KBM-7 (cell line): Measurements from ENCODE around the gene VCAN.

ENCODE experiments used
- DNase-seq: peaks from one replicate; pipeline ENCODE4 v3.0.0-alpha.2; 2015
- in situ Hi-C: fragments of 300-500 bp; cut with MboI; formaldehyde crosslinking; loops from 2 replicates; pipeline ENCODE4 v1.14.3; 2020; ENCODE audit warnings: low sequenced_read_pairs, low pct_unique_long_range_greater_than_20kb, mixed read lengths

Gene VCAN

GRCh38 chr5:83453937-83454336 is 17.6 kb upstream of the VCAN start:
- DNase-seq = no peak
- in situ Hi-C loops = loop anchor here (25.0 kb wide), 1 partner anchor 1117 kb away; no protein-coding TSS in a partner anchor

GRCh38 chr5:83464261-83464660 is 7.3 kb upstream of the VCAN start:
- DNase-seq = no peak
- in situ Hi-C loops = loop anchor here (25.0 kb wide), 1 partner anchor 1127 kb away; no protein-coding TSS in a partner anchor

- in situ Hi-C loops = loop anchor here (25.0 kb wide), 1 partner anchor 1130 kb away; no protein-coding TSS in a partner anchor
- DNase-seq = no peak
Observed at GRCh38 chr5:83467371-83468035, 4.0 kb upstream of the VCAN start.

- in situ Hi-C loops = loop anchor here (25.0 kb wide), 1 partner anchor 1132 kb away; no protein-coding TSS in a partner anchor
- DNase-seq = no peak
Observed at GRCh38 chr5:83469075-83469474, 2.5 kb upstream of the VCAN start.

- no peak for DNase-seq
- in situ Hi-C loops = loop anchor here (25.0 kb wide), 1 partner anchor 1133 kb away; no protein-coding TSS in a partner anchor
Observed at GRCh38 chr5:83470526-83471404, 779 bp upstream of the VCAN start.

- in situ Hi-C loops = loop anchor here (25.0 kb wide), 1 partner anchor 1135 kb away; no protein-coding TSS in a partner anchor
Observed at GRCh38 chr5:83472213-83472507, 616 bp downstream of the VCAN start.

GRCh38 chr5:83472508-83473345 is 1.2 kb downstream of the VCAN start:
- no peak for DNase-seq
- in situ Hi-C loops = loop anchor here (25.0 kb wide), 1 partner anchor 1135 kb away; no protein-coding TSS in a partner anchor

More at GRCh38 chr5:83472213-83472507, 616 bp downstream of the VCAN start:
- DNase-seq = peak; percentile 42

GRCh38 chr5:83473346-83474160 is 2.0 kb downstream of the VCAN start:
- peak; percentile 97 for DNase-seq
- in situ Hi-C loops = loop anchor here (25.0 kb wide), 1 partner anchor 1136 kb away; no protein-coding TSS in a partner anchor

GRCh38 chr5:83474161-83474796 is 2.7 kb downstream of the VCAN start:
- in situ Hi-C loops = loop anchor here (25.0 kb wide), 1 partner anchor 1137 kb away; no protein-coding TSS in a partner anchor
- DNase-seq = peak; percentile 72

GRCh38 chr5:83474991-83475390 is 3.4 kb downstream of the VCAN start:
- DNase-seq = no peak
- in situ Hi-C loops = loop anchor here (25.0 kb wide), 1 partner anchor 1138 kb away; no protein-coding TSS in a partner anchor

- in situ Hi-C loops = no loop called here
- no peak for DNase-seq
Observed at GRCh38 chr5:83475391-83475863, 3.9 kb downstream of the VCAN start.

- DNase-seq = no peak
- in situ Hi-C loops = no loop called here
Observed at GRCh38 chr5:83475935-83476814, 4.6 kb downstream of the VCAN start.

- no peak for DNase-seq
- in situ Hi-C loops = no loop called here
Observed at GRCh38 chr5:83482961-83483360, 11.4 kb downstream of the VCAN start.

- in situ Hi-C loops = no loop called here
- DNase-seq = no peak
Observed at GRCh38 chr5:83484294-83484693, 12.8 kb downstream of the VCAN start.

- no peak for DNase-seq
- in situ Hi-C loops = no loop called here
Observed at GRCh38 chr5:83485842-83486241, 14.3 kb downstream of the VCAN start.

GRCh38 chr5:83487155-83487554 is 15.6 kb downstream of the VCAN start:
- in situ Hi-C loops = no loop called here
- no peak for DNase-seq

- no peak for DNase-seq
- in situ Hi-C loops = no loop called here
Observed at GRCh38 chr5:83488271-83488670, 16.7 kb downstream of the VCAN start.
